Stimulated activated memory B cell treated with anti-CD40 and anti-IgM and Interleukin-4, amounts not matched to agents 10 μg/mL and 1 μg/mL and 100 μg/mL, for 72 hours (primary cell): ENCODE results near the gene KNCN.

ENCODE experiments used
- ATAC-seq: fragments of 150-1000 bp; cut with Tn5 transposase; 2 replicates; pipeline ENCODE4 v1.10.0; 2021
- H3K27ac Mint-ChIP-seq: one replicate; pipeline ENCODE4 v1.8.0; 2022; ENCODE audit warnings: mild to moderate bottlenecking, mixed read lengths
- H3K27me3 Mint-ChIP-seq: one replicate; pipeline ENCODE4 v1.8.0; 2022; ENCODE audit warnings: mixed read lengths
- H3K36me3 Mint-ChIP-seq: one replicate; pipeline ENCODE4 v1.8.0; 2022; ENCODE audit warnings: mixed read lengths
- H3K4me1 Mint-ChIP-seq: one replicate; pipeline ENCODE4 v1.8.0; 2022; ENCODE audit warnings: mixed read lengths
- H3K4me3 Mint-ChIP-seq: one replicate; pipeline ENCODE4 v1.8.0; 2022; ENCODE audit warnings: mild to moderate bottlenecking, moderate library complexity, mixed read lengths
- H3K9me3 Mint-ChIP-seq: one replicate; pipeline ENCODE4 v1.8.0; 2022; ENCODE audit warnings: mixed read lengths

Gene KNCN

DNA sequence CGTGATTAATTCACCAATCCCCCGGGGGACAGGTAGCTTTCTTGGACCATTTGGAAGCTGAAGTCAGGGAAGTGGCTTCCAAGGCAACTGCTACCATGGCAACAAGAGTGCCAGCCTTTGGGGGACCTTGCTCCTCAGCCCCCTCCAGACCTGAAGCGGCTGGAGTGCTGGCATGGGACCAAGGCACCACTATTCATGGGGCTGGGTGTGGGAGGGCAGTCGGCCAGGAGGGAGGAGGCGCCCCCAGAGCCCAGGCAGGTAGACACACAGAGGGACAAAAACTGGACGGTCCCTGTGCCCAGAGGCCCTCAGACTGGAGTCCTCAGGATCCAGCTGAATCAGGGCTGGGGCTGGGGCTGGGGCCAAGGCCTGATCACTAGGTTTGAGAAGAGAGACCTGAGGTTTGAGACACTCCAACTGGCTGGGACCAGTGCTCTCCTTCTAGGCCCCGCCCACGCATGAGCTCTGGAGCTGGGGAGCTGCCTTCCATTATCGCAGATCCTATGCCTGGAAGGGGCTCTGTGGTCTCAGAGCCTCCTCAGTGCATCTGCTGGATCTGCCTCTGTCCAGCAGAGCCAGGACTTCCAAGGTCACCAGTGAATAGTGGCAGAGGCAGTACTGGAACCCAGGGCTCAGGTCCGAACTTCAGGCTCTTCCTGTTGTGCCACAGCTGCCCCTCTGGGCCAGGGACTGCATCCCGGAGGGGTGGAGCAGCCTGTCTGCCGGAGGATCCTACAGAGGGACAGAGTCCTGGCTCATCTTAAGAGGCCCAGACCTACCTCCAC, 3.3 kb upstream of the KNCN start:
- H3K27me3 Mint-ChIP-seq, result peaks cover 35% of the 10 kb centered on the region
- H3K27ac Mint-ChIP-seq, result no peak overlapping the region
- H3K4me3 Mint-ChIP-seq, result no peak overlapping the region
- H3K4me1 Mint-ChIP-seq, result peaks cover 3% of the 10 kb centered on the region
- ATAC-seq, result no peak
- no peaks in the 10 kb centered on the region for H3K9me3 Mint-ChIP-seq
- H3K36me3 Mint-ChIP-seq, result peaks cover 19% of the 10 kb centered on the region

DNA sequence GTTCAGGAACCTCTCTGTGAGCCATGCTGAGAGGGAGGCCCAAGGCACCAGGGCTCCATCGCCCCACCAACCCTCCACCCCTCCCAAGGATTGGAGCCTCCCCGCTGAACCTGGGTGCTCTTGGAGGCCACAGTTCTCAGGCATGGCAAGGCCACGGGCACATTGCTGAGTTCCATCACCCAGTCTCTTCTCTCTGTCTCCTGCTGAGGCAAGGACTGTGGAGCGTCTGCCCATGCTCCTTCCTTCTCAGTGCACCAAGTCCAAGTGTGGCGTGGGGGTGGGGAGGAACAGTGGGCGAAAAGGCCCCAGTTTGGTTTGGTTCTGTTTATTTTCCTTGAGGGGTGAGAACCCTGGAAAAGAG, 2.8 kb upstream of the KNCN start:
- Mint-ChIP-seq H3K9me3 (no peaks in the 10 kb centered on the region), H3K4me1 (peaks cover 9% of the 10 kb centered on the region), H3K4me3 (no peak overlapping the region), H3K27ac (no peak overlapping the region), H3K36me3 (peaks cover 14% of the 10 kb centered on the region), H3K27me3 (peaks cover 41% of the 10 kb centered on the region)
- ATAC-seq, result no peak

DNA sequence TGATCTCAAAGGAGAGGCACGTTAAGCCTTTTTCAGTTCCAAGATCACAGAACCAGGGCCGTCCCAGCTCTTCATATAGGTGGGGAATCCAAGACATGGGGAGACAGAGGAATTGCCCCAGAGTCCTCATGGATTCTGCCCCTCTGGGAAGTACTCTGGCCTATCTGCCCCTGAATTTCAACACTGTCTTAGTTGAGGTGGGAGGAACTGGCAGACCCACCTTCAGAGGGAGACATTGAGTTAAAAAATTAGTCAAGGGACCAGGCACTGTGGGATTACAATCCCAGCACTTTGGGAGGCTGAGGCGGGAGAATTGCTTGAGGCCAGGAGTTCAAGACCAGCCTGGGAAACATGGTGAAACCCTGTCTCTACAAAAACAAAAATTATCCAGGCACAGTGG, 2.1 kb upstream of the KNCN start:
- H3K4me3 Mint-ChIP-seq, result no peak overlapping the region
- peaks cover 11% of the 10 kb centered on the region for H3K4me1 Mint-ChIP-seq
- ATAC-seq, result no peak
- H3K36me3 Mint-ChIP-seq, result peaks cover 8% of the 10 kb centered on the region
- H3K27me3 Mint-ChIP-seq, result peaks cover 45% of the 10 kb centered on the region
- no peaks in the 10 kb centered on the region for H3K9me3 Mint-ChIP-seq
- no peak overlapping the region for H3K27ac Mint-ChIP-seq

DNA sequence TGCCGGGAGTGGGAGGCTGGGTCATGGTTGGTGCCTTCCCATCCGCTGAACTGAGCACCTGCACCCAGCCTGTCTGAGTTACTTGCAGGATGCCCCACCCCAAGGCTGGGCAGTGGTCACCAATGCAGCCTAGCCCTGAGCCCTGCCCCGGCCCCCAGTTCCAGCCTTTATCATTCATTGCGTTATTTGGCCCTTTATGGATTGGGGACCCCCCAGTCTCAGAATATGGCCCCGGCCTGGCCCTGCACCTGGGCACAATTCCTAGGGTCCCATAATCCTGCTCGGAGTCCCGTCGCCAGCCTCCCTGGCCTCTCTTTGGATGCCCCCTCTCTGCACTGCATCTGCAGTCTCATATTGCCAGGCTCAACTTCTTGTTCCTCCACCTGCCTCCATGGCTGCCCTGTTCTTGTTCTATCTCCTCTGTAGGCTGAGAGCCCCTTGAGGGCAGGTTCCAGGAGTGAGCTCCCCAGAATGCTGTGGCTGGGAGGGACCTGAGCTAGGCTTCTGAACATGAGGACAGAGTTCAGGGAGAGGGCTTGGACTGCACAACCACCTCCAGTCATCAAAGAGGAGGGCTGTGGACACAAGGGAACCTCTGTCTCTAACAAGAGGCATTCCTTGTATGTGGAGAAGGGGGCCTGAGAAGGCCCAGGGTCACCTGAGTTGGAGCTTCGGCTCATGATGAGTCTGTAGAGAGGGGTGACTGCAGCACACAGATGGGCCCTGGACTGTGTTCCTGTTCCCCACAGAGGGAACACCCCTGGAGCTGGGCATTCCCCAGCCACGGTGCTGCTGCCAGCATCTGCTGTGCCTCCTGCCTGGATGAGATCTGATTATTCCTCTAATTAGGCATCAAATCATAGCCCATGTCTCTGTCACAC, 1.1 kb upstream of the KNCN start:
- Mint-ChIP-seq H3K27me3 (peaks cover 50% of the 10 kb centered on the region), H3K36me3 (peaks cover 2% of the 10 kb centered on the region), H3K4me3 (no peak overlapping the region), H3K9me3 (no peaks in the 10 kb centered on the region), H3K27ac (no peak overlapping the region), H3K4me1 (peaks cover 11% of the 10 kb centered on the region)
- no peak for ATAC-seq

DNA sequence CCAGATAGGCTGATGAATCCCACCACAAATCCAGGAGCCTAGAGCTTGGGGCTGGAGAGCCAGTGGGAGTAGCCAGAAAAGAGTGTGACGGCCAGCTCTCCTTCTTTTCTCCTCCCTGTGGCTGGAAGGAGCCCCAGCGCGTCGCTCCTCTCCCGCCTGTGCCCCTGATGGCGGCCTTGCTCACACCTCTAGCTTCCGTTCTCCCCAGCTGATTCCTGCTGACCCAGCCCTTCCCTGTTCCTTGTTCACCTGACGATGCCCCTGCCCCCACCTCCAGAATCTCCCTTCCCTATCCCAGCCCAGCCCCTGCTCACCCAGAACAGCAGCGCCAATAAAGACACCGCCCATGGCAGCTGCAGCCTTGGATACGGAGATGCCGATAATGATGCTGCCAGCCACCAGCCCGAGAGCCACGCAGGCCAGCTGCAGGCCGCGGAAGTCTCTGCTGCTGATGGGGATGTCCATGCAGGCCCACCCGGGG, 656 bp downstream of the KNCN start:
- H3K4me3 Mint-ChIP-seq, result no peak overlapping the region
- ATAC-seq, result no peak
- peaks cover 11% of the 10 kb centered on the region for H3K4me1 Mint-ChIP-seq
- H3K36me3 Mint-ChIP-seq, result no peaks in the 10 kb centered on the region
- H3K27ac Mint-ChIP-seq, result no peak overlapping the region
- H3K27me3 Mint-ChIP-seq, result peaks cover 68% of the 10 kb centered on the region
- no peaks in the 10 kb centered on the region for H3K9me3 Mint-ChIP-seq

DNA sequence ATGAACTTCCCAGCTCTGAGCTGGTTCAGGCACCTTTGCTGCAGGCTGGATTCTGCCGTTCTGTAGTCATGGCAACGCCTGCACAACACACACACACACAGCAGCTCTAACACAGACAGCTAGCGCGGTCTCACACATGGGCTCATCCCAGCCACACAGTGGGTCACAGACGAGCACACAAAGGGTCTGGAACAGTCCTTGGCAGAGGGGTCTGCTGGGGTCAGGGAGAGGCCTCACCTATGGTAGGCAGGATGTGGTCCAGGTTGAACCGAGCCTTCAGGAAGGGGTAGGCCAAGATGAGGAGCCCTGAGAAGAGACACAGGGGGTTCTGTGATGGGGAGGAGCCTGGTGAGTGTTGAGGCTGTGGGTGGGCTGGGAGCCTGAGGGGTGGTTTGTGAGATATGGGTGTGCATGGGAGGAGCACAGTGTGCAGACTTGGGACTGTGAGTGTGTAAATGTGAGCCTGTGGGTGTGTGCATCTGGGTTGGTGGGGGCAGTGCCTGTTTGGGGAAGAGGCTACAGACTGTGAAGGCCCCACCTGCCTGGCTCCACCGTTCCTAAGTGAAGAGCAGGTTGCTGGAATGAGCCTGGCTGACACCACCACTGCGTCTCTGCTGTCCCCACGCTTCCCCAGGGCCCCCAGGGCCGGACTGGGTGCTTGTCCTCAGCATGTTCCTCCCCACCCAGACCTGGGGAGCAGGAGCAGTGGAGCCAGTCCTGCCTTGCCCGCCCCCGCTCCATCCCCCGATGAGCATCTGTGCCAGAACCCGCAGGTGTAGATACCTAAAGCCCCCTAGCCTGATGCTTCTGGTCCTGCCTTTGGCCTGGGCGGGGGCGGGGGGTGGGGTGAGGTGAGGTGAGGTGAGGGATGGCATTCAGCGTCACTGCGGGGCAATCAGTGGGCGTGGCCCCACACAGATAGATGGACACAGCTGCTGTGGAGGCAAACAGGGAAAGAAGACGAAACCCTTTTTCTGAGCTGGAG, 1.5 kb downstream of the KNCN start:
- no peaks in the 10 kb centered on the region for H3K36me3 Mint-ChIP-seq
- no peak overlapping the region for H3K4me3 Mint-ChIP-seq
- peaks cover 11% of the 10 kb centered on the region for H3K4me1 Mint-ChIP-seq
- H3K27me3 Mint-ChIP-seq, result peaks cover 76% of the 10 kb centered on the region
- no peak for ATAC-seq
- H3K9me3 Mint-ChIP-seq, result no peaks in the 10 kb centered on the region
- H3K27ac Mint-ChIP-seq, result no peak overlapping the region

DNA sequence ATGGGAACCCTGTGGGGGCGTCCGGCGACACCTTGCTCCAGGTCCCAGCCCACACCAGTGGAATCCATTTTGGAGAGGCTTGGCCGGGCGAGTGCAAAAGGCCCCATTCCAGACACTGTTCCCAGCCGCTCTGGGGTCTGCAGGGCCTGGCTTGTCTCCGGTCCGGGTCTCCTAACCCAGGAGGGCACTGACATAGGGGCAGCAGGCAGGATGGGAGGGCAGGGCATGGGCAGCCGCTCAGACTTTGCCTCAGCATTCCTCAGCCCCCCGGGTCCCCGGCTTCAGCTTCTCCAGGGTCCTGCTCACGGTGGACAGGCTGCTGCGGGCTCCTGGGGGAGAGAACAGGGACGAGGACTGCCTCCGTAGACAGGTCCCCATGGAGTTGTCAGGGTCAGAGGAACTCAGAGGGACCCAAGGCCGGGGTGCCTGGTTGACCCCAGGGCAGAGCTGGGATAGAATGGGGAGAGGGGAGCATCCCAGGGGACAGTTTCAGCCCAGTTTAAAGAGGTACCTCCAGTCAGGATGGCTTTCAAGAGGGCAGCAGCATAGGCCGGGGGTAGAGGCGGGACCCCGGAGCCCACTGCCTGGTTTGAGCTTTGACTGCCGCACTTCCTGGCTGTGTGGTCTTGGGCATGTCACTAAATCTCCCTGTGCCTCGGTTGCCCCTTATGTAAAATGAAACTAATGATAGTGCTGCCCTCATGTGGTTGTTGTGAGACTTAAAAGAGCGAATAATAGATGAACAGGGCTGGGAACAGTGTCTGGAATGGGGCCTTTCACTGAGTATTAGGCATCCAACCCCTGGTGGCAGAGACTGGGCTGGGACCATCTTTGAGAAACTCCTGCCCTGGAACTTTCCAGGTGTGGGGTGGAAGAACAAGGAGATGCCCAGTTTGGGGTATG, 3.7 kb downstream of the KNCN start:
- no peak for ATAC-seq
- Mint-ChIP-seq H3K27ac (no peak overlapping the region), H3K27me3 (peaks cover 93% of the 10 kb centered on the region)

DNA sequence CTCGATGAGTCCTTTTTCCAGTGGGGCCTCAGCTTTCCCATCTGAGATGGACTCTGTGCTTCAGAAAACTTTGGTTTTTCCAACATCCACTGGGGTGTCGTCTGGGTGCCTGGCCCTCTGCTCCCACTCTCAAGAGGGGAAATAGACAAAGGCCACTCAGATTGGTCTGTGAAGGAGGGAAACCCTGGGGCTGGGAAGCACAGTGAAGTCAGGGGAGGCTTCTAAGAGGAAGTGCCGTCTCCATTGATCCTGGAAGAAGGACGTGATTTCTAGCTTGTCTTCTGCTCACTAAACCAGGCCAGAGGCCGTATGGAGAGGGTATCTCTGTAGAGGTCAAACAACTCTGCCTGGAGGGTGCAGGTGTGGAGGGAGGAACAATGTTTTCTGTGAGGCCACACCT, 5.2 kb downstream of the KNCN start:
- Mint-ChIP-seq H3K9me3 (no peaks in the 10 kb centered on the region), H3K36me3 (no peaks in the 10 kb centered on the region), H3K27me3 (peaks cover 92% of the 10 kb centered on the region), H3K4me1 (peaks cover 11% of the 10 kb centered on the region), H3K27ac (no peak overlapping the region), H3K4me3 (no peak overlapping the region)
- ATAC-seq, result no peak

More for the DNA sequence above, 3.7 kb downstream of the KNCN start:
- no peaks in the 10 kb centered on the region for H3K36me3 Mint-ChIP-seq
- peaks cover 11% of the 10 kb centered on the region for H3K4me1 Mint-ChIP-seq
- H3K4me3 Mint-ChIP-seq, result no peak overlapping the region
- no peaks in the 10 kb centered on the region for H3K9me3 Mint-ChIP-seq

DNA sequence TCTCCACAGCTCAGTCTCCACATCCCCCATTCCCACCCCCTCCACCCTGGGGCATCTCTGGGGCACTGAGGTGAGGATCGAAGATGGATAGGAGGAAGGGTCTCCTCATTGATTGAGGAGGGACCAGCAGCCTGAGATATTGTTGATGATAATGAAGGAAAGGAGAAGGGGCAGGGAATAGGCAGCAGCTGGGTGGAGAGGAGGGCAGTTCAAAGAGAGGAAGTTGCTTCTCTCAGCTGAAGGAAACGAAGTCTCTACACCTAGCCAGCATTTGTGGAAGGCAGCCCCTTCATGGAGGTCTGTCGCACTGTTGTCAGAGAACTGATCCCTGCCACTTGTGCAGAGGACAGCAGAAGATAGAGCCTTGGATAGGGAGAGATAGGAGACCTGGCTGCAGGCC, 5.7 kb downstream of the KNCN start:
- Mint-ChIP-seq H3K4me3 (no peak overlapping the region), H3K9me3 (no peaks in the 10 kb centered on the region), H3K36me3 (no peaks in the 10 kb centered on the region), H3K27me3 (peaks cover 92% of the 10 kb centered on the region), H3K27ac (no peak overlapping the region), H3K4me1 (peaks cover 11% of the 10 kb centered on the region)
- ATAC-seq, result no peak

DNA sequence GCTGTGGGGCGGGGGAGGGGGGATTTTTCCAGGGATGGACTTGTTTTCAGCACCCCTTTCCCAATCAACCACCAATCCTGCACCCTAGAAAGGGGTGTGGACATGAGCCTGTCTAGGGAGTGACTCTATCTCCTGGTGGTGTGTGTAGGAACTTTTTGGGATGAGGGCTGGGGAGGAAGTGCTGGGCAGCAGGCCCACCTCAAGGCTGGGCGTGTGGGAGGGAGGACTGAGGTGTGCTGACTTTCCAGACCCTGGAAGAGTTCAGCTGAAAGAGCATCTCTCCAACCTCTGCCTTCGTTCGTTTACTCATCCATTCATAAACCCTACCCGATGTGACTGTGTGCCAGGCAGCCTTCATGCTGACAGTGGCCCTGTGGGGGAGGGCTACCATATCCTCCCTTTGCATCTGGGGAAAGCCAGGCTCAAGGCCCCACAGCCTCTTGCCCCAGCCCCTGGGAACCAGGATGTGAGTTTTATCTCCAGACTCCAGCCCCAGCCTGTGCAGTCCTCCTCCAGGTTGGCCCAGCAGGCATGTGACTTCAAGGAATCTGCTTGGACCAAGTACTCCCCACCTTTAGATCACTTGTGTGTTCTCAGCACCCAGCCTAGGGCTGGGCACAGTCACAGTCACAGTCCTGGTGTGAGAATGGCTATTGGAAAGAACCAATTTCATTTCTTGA, 6.7 kb downstream of the KNCN start:
- no peaks in the 10 kb centered on the region for H3K9me3 Mint-ChIP-seq
- H3K27me3 Mint-ChIP-seq, result peaks cover 89% of the 10 kb centered on the region
- peaks cover 7% of the 10 kb centered on the region for H3K4me1 Mint-ChIP-seq

DNA sequence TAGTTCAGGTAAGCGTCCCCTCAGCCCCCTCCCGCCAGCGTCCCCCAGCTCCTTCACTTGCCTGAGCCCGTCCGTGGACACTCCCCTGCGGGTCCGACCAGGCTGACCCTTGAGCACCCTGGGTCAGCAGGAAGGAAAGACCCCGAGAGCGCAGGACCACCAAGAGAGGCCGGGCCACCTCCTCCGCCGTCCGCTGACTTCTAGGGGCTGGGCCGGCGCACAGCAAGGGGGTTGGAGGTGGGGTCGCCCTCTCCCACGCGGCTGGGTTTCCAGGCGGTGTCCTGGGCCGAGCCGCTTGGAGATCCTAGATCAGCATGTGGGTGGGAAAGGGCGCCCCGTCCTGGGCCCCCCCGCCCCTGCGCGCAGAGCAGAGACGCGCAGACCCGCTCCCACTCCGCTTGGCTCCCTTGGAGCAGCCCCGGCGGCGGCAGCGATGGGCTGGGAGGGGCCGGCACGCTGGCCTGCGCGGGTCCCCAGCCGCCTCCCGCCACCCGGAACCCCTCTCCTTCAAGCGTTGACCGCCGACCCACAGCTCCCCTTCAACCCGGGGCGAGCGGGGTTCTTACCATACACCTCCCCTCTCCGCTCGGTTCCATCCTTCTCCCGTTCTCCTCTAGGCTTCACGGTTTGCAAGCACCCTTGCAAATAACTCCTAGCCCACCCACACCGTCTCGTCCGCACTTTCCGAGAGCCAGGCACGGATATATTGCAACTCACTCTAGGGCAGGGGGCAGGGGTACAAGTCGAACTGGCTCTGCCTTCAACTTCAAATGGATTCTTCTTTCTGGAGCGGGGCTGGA, 7.5 kb downstream of the KNCN start:
- no peak for ATAC-seq
- Mint-ChIP-seq H3K27me3 (peaks cover 82% of the 10 kb centered on the region), H3K36me3 (no peaks in the 10 kb centered on the region), H3K4me3 (no peak overlapping the region), H3K9me3 (no peaks in the 10 kb centered on the region), H3K4me1 (no peaks in the 10 kb centered on the region), H3K27ac (no peak overlapping the region)

More for the DNA sequence above, 6.7 kb downstream of the KNCN start:
- Mint-ChIP-seq H3K4me3 (no peak overlapping the region), H3K27ac (no peak overlapping the region), H3K36me3 (no peaks in the 10 kb centered on the region)
- ATAC-seq, result no peak

DNA sequence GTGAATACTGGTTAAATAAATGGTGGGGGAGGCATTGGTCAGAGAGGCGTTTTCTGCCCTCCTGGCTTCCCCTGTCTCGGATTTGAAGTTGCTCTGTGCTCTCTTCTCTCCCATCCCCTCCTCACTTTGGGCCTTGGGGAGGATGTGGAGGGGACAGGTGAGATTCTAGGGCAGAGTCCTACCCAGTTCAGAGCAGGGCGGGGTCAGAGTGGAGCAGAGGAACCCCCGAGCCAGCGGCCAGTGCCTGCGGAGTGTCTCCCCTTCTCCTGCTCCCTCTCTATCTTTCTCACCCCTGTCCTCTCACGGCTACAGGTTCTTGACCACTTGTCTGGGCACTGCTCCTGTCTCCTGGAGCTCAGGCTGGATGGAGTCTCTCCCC, 8.1 kb downstream of the KNCN start:
- Mint-ChIP-seq H3K27ac (no peak overlapping the region), H3K4me3 (no peak overlapping the region), H3K36me3 (no peaks in the 10 kb centered on the region), H3K27me3 (peaks cover 81% of the 10 kb centered on the region), H3K9me3 (no peaks in the 10 kb centered on the region), H3K4me1 (no peaks in the 10 kb centered on the region)
- no peak for ATAC-seq

DNA sequence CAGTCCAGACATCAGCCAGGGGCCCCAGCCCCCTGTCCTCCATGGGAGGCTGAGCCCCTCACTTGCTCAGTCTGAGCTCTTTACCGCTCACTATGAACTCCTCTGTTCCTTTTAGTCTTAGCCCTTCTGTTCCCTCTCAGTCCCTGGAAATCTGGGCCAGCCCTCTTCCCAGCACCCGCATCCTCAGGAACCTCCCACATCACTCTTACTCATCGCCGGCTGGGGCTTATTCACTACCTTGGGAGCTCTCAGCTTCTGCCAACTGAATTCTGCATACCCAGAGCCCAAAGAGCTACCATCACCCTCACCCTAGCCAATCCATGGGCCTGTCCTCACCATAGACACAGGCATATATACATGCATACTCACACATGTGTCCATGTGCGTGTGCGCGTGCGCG, 11.5 kb downstream of the KNCN start:
- ATAC-seq, result no peak
- no peaks in the 10 kb centered on the region for H3K36me3 Mint-ChIP-seq
- H3K4me1 Mint-ChIP-seq, result no peaks in the 10 kb centered on the region
- no peak overlapping the region for H3K27ac Mint-ChIP-seq
- peaks cover 67% of the 10 kb centered on the region for H3K27me3 Mint-ChIP-seq
- no peak overlapping the region for H3K4me3 Mint-ChIP-seq
- peaks cover 4% of the 10 kb centered on the region for H3K9me3 Mint-ChIP-seq
